Gastroesophageal sphincter (tissue), 4 donors: ENCODE results near the gene KIF26A. TPM values are rescaled to one million over a fixed set of nuclear protein-coding genes. Genes with fewer than 3 reads are reported as not detected.

ENCODE experiments used
- ATAC-seq: fragments of 150-250 bp; one replicate; pipeline ENCODE4 v1.9.1; 2016; ENCODE audit warnings: mild to moderate bottlenecking, moderate library complexity
- H3K27ac ChIP-seq, 4 donors: fragments of 200-600 bp; sonication (generic) in 3 of 4; 1 replicate in 3 of 4; 2 replicates in 1 of 4; pipeline ENCODE4 v1.5.1; 2016 to 2019
- H3K27me3 ChIP-seq: fragments of 200-600 bp; sonication (generic); one replicate; pipeline ENCODE4 v1.5.1; 2019
- H3K36me3 ChIP-seq, 2 donors: fragments of 200-600 bp; sonication (generic); one replicate each; pipeline ENCODE4 v1.5.1; 2019; ENCODE audit warnings: control low read depth in 1 of 2
- H3K4me1 ChIP-seq, 3 donors: fragments of 200-600 bp; sonication (generic); 1 replicate in 2 of 3; 2 replicates in 1 of 3; pipeline ENCODE4 v1.5.1; 2016 to 2019; ENCODE audit warnings: control low read depth in 2 of 3
- H3K4me3 ChIP-seq, 2 donors: fragments of 200-600 bp; sonication (generic); one replicate each; pipeline ENCODE4 v1.5.1; 2019; ENCODE audit warnings: mild to moderate bottlenecking in 1 of 2, moderate library complexity in 1 of 2
- H3K9me3 ChIP-seq, 3 donors: fragments of 200-600 bp; sonication (generic); one replicate each; pipeline ENCODE4 v1.5.1; 2017 to 2019; ENCODE audit warnings: control low read depth in 2 of 3
- EP300 ChIP-seq: sonication (generic); formaldehyde crosslinking; IDR thresholded peaks from one replicate; pipeline ENCODE4 v1.6.1; 2017; ENCODE audit warnings: antibody characterized with exemption, mild to moderate bottlenecking
- POLR2A ChIP-seq, 2 donors: fragments of 450-650 bp; IDR thresholded peaks; one replicate each; pipeline ENCODE4 v1.6.1; 2017; ENCODE audit warnings: antibody characterized with exemption in 2 of 2, mild to moderate bottlenecking in 2 of 2, moderate library complexity in 1 of 2
- POLR2AphosphoS5 ChIP-seq: sonication (generic); formaldehyde crosslinking; IDR thresholded peaks from one replicate; pipeline ENCODE4 v1.6.1; 2017; ENCODE audit warnings: antibody characterized with exemption
- WGBS, 2 donors: methylation state at CpG; one replicate each; pipeline ENCODE4 v1.1.5; 2018; ENCODE audit warnings: low coverage in 1 of 2; 5-methylcytosine and 5-hydroxymethylcytosine counted together
- total RNA-seq, 4 donors: library from RNA; depleted of rRNA; stranded (reverse); fragments of >200 nt; gene quantifications; one replicate each; pipeline ENCODE4 v1.1.0, GENCODE V29; 2016
- TF ChIP-seq, protein P1 (sequence below), 4 experiments: fragments of 200-600 bp in 2 of 4; fragments of 450-650 bp in 2 of 4; sonication (generic) in 1 of 4; IDR thresholded peaks; one replicate each; pipeline ENCODE4 v1.5.1; 2017 to 2019; ENCODE audit warnings: antibody characterized with exemption in 4 of 4, mild to moderate bottlenecking in 2 of 4, moderate library complexity in 2 of 4

Gene KIF26A
- 1 to 10 TPM; 2.2 to 6.9 (median 2.9) TPM for total RNA-seq

GRCh38 chr14:104138098-104138717, at the start of gene KIF26A:
KIF26A (plus strand) TSS chr14:104138587; CDS start chr14:104138723, 136 bp downstream.
- Histone ChIP-seq H3K27me3 (peaks cover 80% of the 10 kb centered on the region), H3K27ac (peak within 1 kb of the TSS in 3 of 4 donors; percentile 34 to 61 (median 38)), H3K36me3 (no peaks in the 10 kb centered on the region), H3K4me1 (peaks cover 0 to 46% (median 23%) of the 10 kb centered on the region in 3 donors), H3K4me3 (peak within 1 kb of the TSS; percentile 31 to 57), H3K9me3 (no peaks in the 10 kb centered on the region)
- no CpG with 5 or more reads among the region's 77 CpGs for WGBS, 2 donors
- ATAC-seq: peak; percentile 36
- TF ChIP-seq EP300 (no peak), POLR2AphosphoS5 (no peak), POLR2A (IDR thresholded peaks at IDR 0.05) (no peak)
- TF ChIP-seq, protein P1, sequence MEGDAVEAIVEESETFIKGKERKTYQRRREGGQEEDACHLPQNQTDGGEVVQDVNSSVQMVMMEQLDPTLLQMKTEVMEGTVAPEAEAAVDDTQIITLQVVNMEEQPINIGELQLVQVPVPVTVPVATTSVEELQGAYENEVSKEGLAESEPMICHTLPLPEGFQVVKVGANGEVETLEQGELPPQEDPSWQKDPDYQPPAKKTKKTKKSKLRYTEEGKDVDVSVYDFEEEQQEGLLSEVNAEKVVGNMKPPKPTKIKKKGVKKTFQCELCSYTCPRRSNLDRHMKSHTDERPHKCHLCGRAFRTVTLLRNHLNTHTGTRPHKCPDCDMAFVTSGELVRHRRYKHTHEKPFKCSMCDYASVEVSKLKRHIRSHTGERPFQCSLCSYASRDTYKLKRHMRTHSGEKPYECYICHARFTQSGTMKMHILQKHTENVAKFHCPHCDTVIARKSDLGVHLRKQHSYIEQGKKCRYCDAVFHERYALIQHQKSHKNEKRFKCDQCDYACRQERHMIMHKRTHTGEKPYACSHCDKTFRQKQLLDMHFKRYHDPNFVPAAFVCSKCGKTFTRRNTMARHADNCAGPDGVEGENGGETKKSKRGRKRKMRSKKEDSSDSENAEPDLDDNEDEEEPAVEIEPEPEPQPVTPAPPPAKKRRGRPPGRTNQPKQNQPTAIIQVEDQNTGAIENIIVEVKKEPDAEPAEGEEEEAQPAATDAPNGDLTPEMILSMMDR (IDR thresholded peaks at IDR 0.05): no peak

- TF ChIP-seq POLR2A (IDR thresholded peaks at IDR 0.05): no peak
- no peak for TF ChIP-seq POLR2AphosphoS5
- TF ChIP-seq, protein P1 (IDR thresholded peaks at IDR 0.05): no peak
- no peak for TF ChIP-seq EP300
- WGBS, 2 donors: 91% methylated on average over 4 of the region's 20 CpGs; no CpG with 5 or more reads in 1 of the 2 donors
- peaks cover 0 to 5% (median 0%) of the 10 kb centered on the region in 3 donors for H3K9me3 ChIP-seq
- no peak for ATAC-seq
- peaks cover 66% of the 10 kb centered on the region for H3K27me3 ChIP-seq
- H3K27ac ChIP-seq: no peak overlapping the region
- H3K4me3 ChIP-seq: no peak overlapping the region
- no peaks in the 10 kb centered on the region for H3K36me3 ChIP-seq
- peaks cover 0 to 14% (median 0%) of the 10 kb centered on the region in 3 donors for H3K4me1 ChIP-seq
These were observed 48.2 kb upstream of the KIF26A start for GRCh38 chr14:104090071-104090748.

GRCh38 chr14:104091061-104091926, 47.1 kb upstream of the KIF26A start:
- ATAC-seq: no peak
- Histone ChIP-seq H3K36me3 (no peaks in the 10 kb centered on the region), H3K27me3 (peaks cover 66% of the 10 kb centered on the region), H3K9me3 (peaks cover 0 to 5% (median 0%) of the 10 kb centered on the region in 3 donors), H3K27ac (no peak overlapping the region), H3K4me3 (no peak overlapping the region), H3K4me1 (peaks cover 0 to 7% (median 0%) of the 10 kb centered on the region in 3 donors)
- 64% methylated on average over 4 of the region's 26 CpGs; no CpG with 5 or more reads in 1 of the 2 donors for WGBS, 2 donors
- TF ChIP-seq POLR2AphosphoS5: no peak
- no peak for TF ChIP-seq EP300
- TF ChIP-seq, protein P1 (IDR thresholded peaks at IDR 0.05): no peak
- TF ChIP-seq POLR2A (IDR thresholded peaks at IDR 0.05): no peak

- Histone ChIP-seq H3K4me3 (no peak overlapping the region), H3K36me3 (no peaks in the 10 kb centered on the region)
- WGBS, 2 donors: 71% methylated on average over 9 of the region's 23 CpGs; no CpG with 5 or more reads in 1 of the 2 donors
These were observed 46.2 kb upstream of the KIF26A start for GRCh38 chr14:104091927-104092771.

More at GRCh38 chr14:104091927-104092771, 46.2 kb upstream of the KIF26A start:
- Histone ChIP-seq H3K27ac (no peak overlapping the region), H3K27me3 (peaks cover 58% of the 10 kb centered on the region), H3K4me1 (peaks cover 0 to 7% (median 0%) of the 10 kb centered on the region in 3 donors), H3K9me3 (peaks cover 0 to 5% (median 0%) of the 10 kb centered on the region in 3 donors)
- no peak for TF ChIP-seq POLR2AphosphoS5
- ATAC-seq: no peak
